Measurements from ENCODE around the gene AP1B1.

DNA sequence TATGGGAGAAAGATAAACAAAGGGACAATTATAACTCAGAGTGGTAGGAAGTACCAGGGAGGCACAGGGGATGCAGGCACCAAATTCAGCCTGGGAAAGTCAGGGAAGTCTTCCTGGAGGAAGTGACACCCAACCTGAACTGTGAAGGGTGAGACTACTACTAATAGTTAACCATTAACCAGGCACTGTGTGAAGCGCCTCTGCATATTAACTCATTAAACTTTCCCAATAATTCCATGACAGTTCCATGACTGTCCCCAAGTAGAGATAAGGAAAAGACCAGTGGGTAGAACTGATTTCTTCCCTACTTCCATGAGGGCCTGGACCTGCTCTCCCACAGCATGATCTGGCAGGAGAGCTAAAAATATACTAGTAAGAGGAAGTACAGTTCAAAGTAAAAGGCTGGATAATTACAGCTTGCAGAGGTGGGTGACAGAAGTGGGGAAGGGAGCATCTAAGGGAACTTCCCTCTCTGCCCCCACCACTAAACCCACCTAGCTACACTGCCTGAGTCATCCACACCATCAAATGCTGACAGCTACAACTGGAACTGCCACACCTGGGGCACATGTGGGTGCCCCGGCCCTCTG is 4.7 kb upstream of the AP1B1 start:
- TF ChIP-seq CEBPB (IDR thresholded peaks at IDR 0.05; ENCODE audit: low read depth, low read length) (no peak), FOS (IDR thresholded peaks at IDR 0.05; ENCODE audit: low read depth, low read length) (no peak), SMC3 (IDR thresholded peaks at IDR 0.05; ENCODE audit: low read depth, low read length) (no peak)
- TF ChIP-seq, protein P1, sequence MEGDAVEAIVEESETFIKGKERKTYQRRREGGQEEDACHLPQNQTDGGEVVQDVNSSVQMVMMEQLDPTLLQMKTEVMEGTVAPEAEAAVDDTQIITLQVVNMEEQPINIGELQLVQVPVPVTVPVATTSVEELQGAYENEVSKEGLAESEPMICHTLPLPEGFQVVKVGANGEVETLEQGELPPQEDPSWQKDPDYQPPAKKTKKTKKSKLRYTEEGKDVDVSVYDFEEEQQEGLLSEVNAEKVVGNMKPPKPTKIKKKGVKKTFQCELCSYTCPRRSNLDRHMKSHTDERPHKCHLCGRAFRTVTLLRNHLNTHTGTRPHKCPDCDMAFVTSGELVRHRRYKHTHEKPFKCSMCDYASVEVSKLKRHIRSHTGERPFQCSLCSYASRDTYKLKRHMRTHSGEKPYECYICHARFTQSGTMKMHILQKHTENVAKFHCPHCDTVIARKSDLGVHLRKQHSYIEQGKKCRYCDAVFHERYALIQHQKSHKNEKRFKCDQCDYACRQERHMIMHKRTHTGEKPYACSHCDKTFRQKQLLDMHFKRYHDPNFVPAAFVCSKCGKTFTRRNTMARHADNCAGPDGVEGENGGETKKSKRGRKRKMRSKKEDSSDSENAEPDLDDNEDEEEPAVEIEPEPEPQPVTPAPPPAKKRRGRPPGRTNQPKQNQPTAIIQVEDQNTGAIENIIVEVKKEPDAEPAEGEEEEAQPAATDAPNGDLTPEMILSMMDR (conservative IDR thresholded peaks at IDR 0.05; ENCODE audit: low read depth, low read length): no peak

Data from IMR-90 (cell line).